Sciatic nerve (tissue), 1 donor: ENCODE data around the gene AMY1C. TPM values are rescaled to one million over a fixed set of nuclear protein-coding genes. Genes with fewer than 3 reads are reported as not detected.

Experiments
- total RNA-seq: library from RNA; stranded (reverse); fragmentation: NEBNext Ultra II Directional; extraction: Animal tissue kit (Norgen Biotek cat#: 25700); gene quantifications from one replicate; pipeline ENCODE4 v1.2.1, GENCODE V29; 2021
- donor health status: DM: no; HTN: no; CAD: no.

AMY1C gene
- total RNA-seq, 1 donor from 2014 or later: not detected

Other genes with a start within 250 kb of the AMY1C start
- gene RNPC3, start 224.2 kb upstream of the AMY1C start, total RNA-seq: 52.1 TPM
- 53.7 TPM for gene AMY2B, start 178.3 kb upstream of the AMY1C start, total RNA-seq
- gene AMY2A, start 132.5 kb upstream of the AMY1C start, total RNA-seq: 1.5 TPM
- gene AMY1A, start 94.1 kb upstream of the AMY1C start, total RNA-seq: not detected
- not detected for gene AMY1B, start 53.7 kb upstream of the AMY1C start, total RNA-seq